H1 (cell line): Measurements from ENCODE around the gene TACSTD2.

Experiments used
- ATF3 ChIP-seq: IDR thresholded peaks from 2 replicates; pipeline ENCODE4 v1.6.1; 2011; ENCODE audit warnings: low read depth, mild to moderate bottlenecking, low read length; ENCODE audit not compliant: insufficient read depth
- CBX5 ChIP-seq: fragments of 300-800, 300-1000 bp; sonication (generic); IDR thresholded peaks from 2 replicates; pipeline ENCODE4 v1.7.1; 2016; ENCODE audit warnings: antibody characterized with exemption, low read length, low read depth
- CEBPB ChIP-seq: IDR thresholded peaks from 2 replicates; pipeline ENCODE4 v1.6.1; 2012; ENCODE audit warnings: low read depth, low read length
- CTCF ChIP-seq, 3 experiments: IDR thresholded peaks; 1 replicate in 2 of 3; 2 replicates in 1 of 3; pipeline versions ENCODE4 v1.5.1 to v1.6.1; 2011; ENCODE audit warnings: low read length in 3 of 3, mild to moderate bottlenecking in 3 of 3, inconsistent platforms in 2 of 3, low read depth in 1 of 3, moderate library complexity in 1 of 3; ENCODE audit not compliant: insufficient read depth in 1 of 3; ENCODE audit errors: control extremely low read depth in 1 of 3
- FOSL1 ChIP-seq: IDR thresholded peaks from 2 replicates; pipeline ENCODE4 v1.6.1; 2011; ENCODE audit warnings: mild to moderate bottlenecking, low read depth, low read length, moderate library complexity; ENCODE audit not compliant: insufficient read depth
- GABPA ChIP-seq: IDR thresholded peaks from 2 replicates; pipeline ENCODE4 v1.6.1; 2011; ENCODE audit warnings: mild to moderate bottlenecking, low read length, moderate library complexity, borderline replicate concordance; ENCODE audit not compliant: insufficient read depth
- MAFK ChIP-seq: IDR thresholded peaks from 2 replicates; pipeline ENCODE4 v1.6.1; 2012; ENCODE audit warnings: low read depth, mild to moderate bottlenecking, improper control_type of control experiment, low read length
- MAX ChIP-seq: IDR thresholded peaks from 2 replicates; pipeline ENCODE4 v1.6.1; 2012; ENCODE audit warnings: inconsistent platforms
- NANOG ChIP-seq: IDR thresholded peaks from 2 replicates; pipeline ENCODE4 v1.6.1; 2011; ENCODE audit warnings: low read length, low read depth, mild to moderate bottlenecking, inconsistent platforms; ENCODE audit not compliant: insufficient read depth, poor library complexity, severe bottlenecking
- POLR2AphosphoS5 ChIP-seq: IDR thresholded peaks from 2 replicates; pipeline ENCODE4 v1.6.1; 2011; ENCODE audit warnings: low read depth, low read length
- TAF1 ChIP-seq: IDR thresholded peaks from 2 replicates; pipeline ENCODE4 v1.6.1; 2011; ENCODE audit warnings: mild to moderate bottlenecking, low read depth, low read length

GRCh38 chr1:58626293-58626692, 49.2 kb upstream of the TACSTD2 start:
- no peak for TF ChIP-seq GABPA
- TF ChIP-seq CTCF (IDR thresholded peaks at IDR 0.05; ENCODE audit: control extremely low read depth in 1 of 3, insufficient read depth in 1 of 3, low read depth in 1 of 3, low read length in 3 of 3): no peak
- TF ChIP-seq TAF1: no peak
- TF ChIP-seq CEBPB: no peak
- no peak for TF ChIP-seq MAX
- TF ChIP-seq CBX5: no peak
- TF ChIP-seq NANOG: no peak
- no peak for TF ChIP-seq MAFK
- TF ChIP-seq ATF3: no peak
- TF ChIP-seq FOSL1: no peak
- no peak for TF ChIP-seq POLR2AphosphoS5
